ENCODE data around the gene KRT81. TPM values are rescaled to one million over a fixed set of nuclear protein-coding genes. Genes with fewer than 3 reads are reported as not detected.
"Not testable (repeated sequence)": the region's sequence is repeated elsewhere in the genome, so short reads cannot be mapped to it uniquely, and the experiment has no call there.

Gene KRT81
- total RNA-seq, 1 experiment from 2014 or later: 0.06 TPM

GRCh38 chr12:52294803-52295202 is 3.5 kb upstream of the KRT81 start:
- no peak overlapping the region for H3K27ac ChIP-seq
- no peak for DNase-seq
- no peaks in the 10 kb centered on the region for H3K27me3 ChIP-seq
- no peaks in the 10 kb centered on the region for H3K9me3 ChIP-seq (replicated peaks)
- H3K36me3 ChIP-seq: no peaks in the 10 kb centered on the region
- no peak overlapping the region for H3K4me3 ChIP-seq
- H3K4me1 ChIP-seq: no peaks in the 10 kb centered on the region

GRCh38 chr12:52293926-52294325 is 2.6 kb upstream of the KRT81 start:
- Histone ChIP-seq H3K4me3 (no peak overlapping the region), H3K4me1 (no peaks in the 10 kb centered on the region), H3K36me3 (no peaks in the 10 kb centered on the region), H3K9me3 (replicated peaks) (no peaks in the 10 kb centered on the region), H3K27ac (no peak overlapping the region), H3K27me3 (no peaks in the 10 kb centered on the region)
- no peak for DNase-seq

GRCh38 chr12:52290483-52291134 is 725 bp downstream of the KRT81 start:
- DNase-seq; H3K36me3 ChIP-seq; H3K9me3 ChIP-seq (replicated peaks): not testable (repeated sequence)

GRCh38 chr12:52287816-52288805 is 3.2 kb downstream of the KRT81 start:
- H3K36me3 ChIP-seq; H3K9me3 ChIP-seq (replicated peaks); DNase-seq; H3K4me3 ChIP-seq; H3K4me1 ChIP-seq; H3K27me3 ChIP-seq; H3K27ac ChIP-seq: not testable (repeated sequence)

More at GRCh38 chr12:52290483-52291134, 725 bp downstream of the KRT81 start:
- not testable (repeated sequence) for H3K4me3 ChIP-seq, H3K27me3 ChIP-seq, H3K4me1 ChIP-seq, H3K27ac ChIP-seq

- not testable (repeated sequence) for H3K9me3 ChIP-seq (replicated peaks); H3K27ac ChIP-seq; H3K27me3 ChIP-seq; H3K36me3 ChIP-seq; H3K4me1 ChIP-seq; H3K4me3 ChIP-seq; DNase-seq
These were observed 4.2 kb downstream of the KRT81 start for GRCh38 chr12:52286857-52287785.

GRCh38 chr12:52285851-52286530 is 5.3 kb downstream of the KRT81 start:
- H3K27me3 ChIP-seq: no peaks in the 10 kb centered on the region
- peaks cover 8% of the 10 kb centered on the region for H3K4me1 ChIP-seq
- H3K27ac ChIP-seq: no peak overlapping the region
- H3K9me3 ChIP-seq (replicated peaks): no peaks in the 10 kb centered on the region
- H3K36me3 ChIP-seq: no peaks in the 10 kb centered on the region
- H3K4me3 ChIP-seq: no peak overlapping the region
- DNase-seq: no peak

GRCh38 chr12:52285172-52285745 is 6.1 kb downstream of the KRT81 start:
- Histone ChIP-seq H3K27ac (no peak overlapping the region), H3K4me3 (no peak overlapping the region)
- DNase-seq: no peak

GRCh38 chr12:52284562-52285171 is 6.7 kb downstream of the KRT81 start:
- H3K9me3 ChIP-seq (replicated peaks): no peaks in the 10 kb centered on the region
- no peaks in the 10 kb centered on the region for H3K36me3 ChIP-seq
- H3K4me1 ChIP-seq: peaks cover 20% of the 10 kb centered on the region
- H3K27ac ChIP-seq: no peak overlapping the region
- no peak for DNase-seq
- no peak overlapping the region for H3K4me3 ChIP-seq
- no peaks in the 10 kb centered on the region for H3K27me3 ChIP-seq

More at GRCh38 chr12:52285172-52285745, 6.1 kb downstream of the KRT81 start:
- H3K36me3 ChIP-seq: no peaks in the 10 kb centered on the region
- no peaks in the 10 kb centered on the region for H3K9me3 ChIP-seq (replicated peaks)
- peaks cover 14% of the 10 kb centered on the region for H3K4me1 ChIP-seq
- H3K27me3 ChIP-seq: no peaks in the 10 kb centered on the region

- Histone ChIP-seq H3K27ac (peak overlapping the region; percentile 66), H3K9me3 (replicated peaks) (no peaks in the 10 kb centered on the region), H3K27me3 (no peaks in the 10 kb centered on the region), H3K4me3 (no peak overlapping the region), H3K36me3 (no peaks in the 10 kb centered on the region), H3K4me1 (peaks cover 35% of the 10 kb centered on the region)
- DNase-seq: peak; percentile 82 to 85
These were observed 10.4 kb downstream of the KRT81 start for GRCh38 chr12:52280796-52281560.

GRCh38 chr12:52280319-52280795 is 11.0 kb downstream of the KRT81 start:
- Histone ChIP-seq H3K36me3 (no peaks in the 10 kb centered on the region), H3K4me1 (peaks cover 35% of the 10 kb centered on the region), H3K27ac (peak overlapping the region; percentile 66), H3K27me3 (no peaks in the 10 kb centered on the region), H3K9me3 (replicated peaks) (no peaks in the 10 kb centered on the region), H3K4me3 (no peak overlapping the region)
- DNase-seq: peak; percentile 50 to 51

GRCh38 chr12:52279422-52280318 is 11.7 kb downstream of the KRT81 start:
- H3K4me1 ChIP-seq: peaks cover 35% of the 10 kb centered on the region
- H3K36me3 ChIP-seq: no peaks in the 10 kb centered on the region
- peak overlapping the region; percentile 66 for H3K27ac ChIP-seq
- no peak overlapping the region for H3K4me3 ChIP-seq
- no peak for DNase-seq
- H3K9me3 ChIP-seq (replicated peaks): no peaks in the 10 kb centered on the region
- H3K27me3 ChIP-seq: no peaks in the 10 kb centered on the region

Measured in SJCRH30 (cell line).